EH (cell line): ENCODE results near the gene THSD7B.
"Not testable (repeated sequence)": the region's sequence is repeated elsewhere in the genome, so short reads cannot be mapped to it uniquely, and the experiment has no call there.

Experiments used
- DNase-seq: peaks from one replicate; pipeline ENCODE4 v3.0.0-alpha.2; 2015; ENCODE audit warnings: low read depth

THSD7B gene

DNA sequence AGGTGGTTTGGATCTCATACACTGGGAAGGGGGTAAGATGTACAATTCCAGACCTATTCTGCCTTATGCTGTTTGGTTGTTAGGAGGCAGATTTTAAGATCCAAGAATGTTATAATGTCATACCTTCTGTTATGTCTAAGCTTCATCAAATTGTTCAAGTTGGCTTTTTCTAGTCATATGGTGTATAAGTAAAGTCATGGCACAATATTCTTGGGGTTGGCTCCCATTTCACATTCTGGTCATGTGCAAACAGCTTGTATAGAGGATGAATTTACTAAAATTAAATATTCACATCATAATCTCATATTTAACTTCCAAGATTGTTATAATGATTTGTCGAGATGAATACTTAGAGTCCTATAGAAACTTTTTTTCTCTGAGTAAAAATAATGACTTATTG, 774.0 kb downstream of the THSD7B start:
- DNase-seq, result no peak

DNA sequence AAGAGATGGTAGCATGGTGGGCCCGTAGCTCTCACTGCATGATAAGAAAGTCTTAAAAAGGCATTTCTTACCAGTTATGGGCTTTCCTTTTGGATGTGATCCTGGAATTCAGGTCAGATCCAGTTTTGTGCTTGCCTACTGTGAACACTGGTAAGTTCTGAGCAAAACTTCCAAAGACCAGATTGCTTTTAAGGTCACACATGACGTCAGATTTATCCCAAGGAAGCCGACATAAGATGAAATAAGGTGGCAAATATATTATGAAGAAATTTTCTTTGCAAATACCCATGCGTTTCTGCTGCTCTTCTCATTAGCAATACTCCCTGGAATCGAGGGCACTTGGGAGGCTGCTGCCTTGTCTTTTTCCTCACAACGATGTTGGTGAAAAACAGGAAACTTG, 782.5 kb downstream of the THSD7B start:
- DNase-seq, result no peak

- no peak for DNase-seq
Measured at GRCh38 chr2:137566387-137566786, 801.0 kb downstream of the THSD7B start.

GRCh38 chr2:137570484-137570883, 805.1 kb downstream of the THSD7B start:
- no peak for DNase-seq

- not testable (repeated sequence) for DNase-seq
Measured at GRCh38 chr2:137587834-137588233, 822.5 kb downstream of the THSD7B start.

GRCh38 chr2:137588578-137588977, 823.2 kb downstream of the THSD7B start:
- DNase-seq, result not testable (repeated sequence)

- DNase-seq, result no peak
Measured at GRCh38 chr2:137590102-137590501, 824.8 kb downstream of the THSD7B start.

GRCh38 chr2:137607722-137608318, 842.5 kb downstream of the THSD7B start:
- no peak for DNase-seq

DNA sequence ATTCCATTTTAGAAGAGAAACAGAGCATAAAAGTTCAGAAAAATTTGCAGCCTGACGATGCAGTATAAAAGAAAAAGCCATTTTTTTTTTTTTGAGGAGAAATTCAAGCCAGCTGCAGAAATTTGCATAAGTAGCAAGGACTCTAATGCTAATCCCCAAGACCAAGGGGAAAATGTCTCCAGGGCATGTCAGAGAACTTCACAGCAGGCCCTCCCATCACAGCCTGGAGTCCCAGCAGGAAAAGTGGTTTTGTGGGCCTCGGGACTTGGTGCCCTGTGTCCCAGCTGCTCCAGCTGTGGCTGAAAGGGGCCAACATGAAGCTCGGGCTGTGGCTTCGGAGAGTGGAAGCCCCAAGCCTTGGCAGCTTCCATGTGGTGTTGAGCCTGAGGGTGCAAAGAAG, 873.6 kb downstream of the THSD7B start:
- no peak for DNase-seq

GRCh38 chr2:137644731-137645130, 879.4 kb downstream of the THSD7B start:
- no peak for DNase-seq

DNA sequence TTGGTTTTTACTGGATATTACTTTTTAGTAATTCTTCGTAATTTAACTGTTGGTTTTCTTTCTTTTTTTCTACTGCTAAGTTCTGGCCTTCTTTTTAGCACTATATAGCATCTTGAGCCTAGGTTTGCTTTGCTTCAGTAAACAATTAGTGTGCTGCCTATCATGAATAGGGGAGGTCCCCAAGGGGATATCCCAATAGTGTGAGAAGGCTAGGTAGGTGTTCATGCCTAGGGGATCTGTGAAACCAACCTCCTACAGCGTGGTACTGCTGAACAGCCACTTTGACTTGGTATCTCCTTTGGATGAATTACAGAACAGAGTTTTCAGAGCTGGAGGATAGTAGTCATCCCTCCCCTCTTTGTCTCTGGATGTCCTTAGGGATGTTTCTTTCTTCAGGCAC, 888.7 kb downstream of the THSD7B start:
- no peak for DNase-seq

- DNase-seq, result no peak
Measured at GRCh38 chr2:137655814-137656213, 890.5 kb downstream of the THSD7B start.

DNA sequence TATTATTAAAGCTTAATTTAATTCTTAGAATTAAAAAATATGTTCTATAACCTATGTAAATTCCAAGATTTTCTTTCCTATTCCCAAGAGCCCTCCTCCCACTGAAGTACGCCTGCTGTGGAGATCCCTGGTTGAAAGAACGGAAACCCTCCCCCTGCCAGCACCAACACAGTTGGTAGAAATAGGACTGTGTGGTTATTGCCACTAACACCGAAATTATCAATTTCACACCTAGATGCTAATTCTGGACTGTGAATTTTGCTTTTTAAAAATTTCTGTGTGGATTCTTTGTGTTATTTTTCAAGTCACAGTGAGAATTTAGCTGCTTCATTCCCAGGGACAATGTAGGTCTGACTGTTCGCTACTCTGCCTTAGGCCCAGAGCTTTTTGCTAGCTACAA, 893.1 kb downstream of the THSD7B start:
- no peak for DNase-seq

DNA sequence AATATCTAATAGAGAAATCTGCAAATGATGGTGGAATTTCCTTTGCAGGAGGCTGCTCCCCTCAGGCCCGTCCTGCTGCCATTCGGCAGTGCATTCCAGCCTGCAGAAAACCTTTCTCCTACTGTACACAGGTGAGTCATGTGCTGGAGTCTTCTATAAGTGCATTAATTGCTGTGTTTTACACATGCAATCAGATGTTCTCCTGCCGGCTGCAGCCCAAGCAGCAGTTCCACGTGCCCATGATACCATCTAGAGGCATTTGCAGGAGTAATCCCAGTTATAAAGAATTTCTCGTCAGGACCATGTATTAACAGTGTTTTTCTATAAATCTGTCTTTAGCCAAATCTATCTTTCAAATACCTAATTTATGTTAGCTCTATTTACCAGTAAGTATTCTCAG, 894.3 kb downstream of the THSD7B start:
- peak; percentile 4 for DNase-seq

DNA sequence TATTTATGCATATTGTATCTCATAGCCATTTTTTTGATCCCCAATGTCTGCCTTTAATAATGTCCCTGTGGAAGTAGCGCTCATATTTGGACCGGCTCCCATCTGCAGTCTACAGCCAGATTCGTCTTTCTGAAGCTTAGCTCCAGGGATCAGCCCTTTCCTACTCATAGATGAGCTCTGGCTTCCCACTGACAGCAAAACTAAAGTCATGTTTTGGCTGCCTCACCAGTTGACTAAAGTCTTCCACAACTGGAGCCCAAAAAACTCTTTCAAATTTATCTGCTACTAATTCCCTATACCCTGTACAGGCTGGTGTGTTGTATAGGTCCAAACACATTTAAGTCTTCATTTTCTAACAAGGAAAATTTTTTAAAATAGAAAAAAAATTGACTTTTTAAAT, 904.8 kb downstream of the THSD7B start:
- DNase-seq, result no peak

GRCh38 chr2:137672989-137673552, 907.7 kb downstream of the THSD7B start:
- DNase-seq, result no peak

GRCh38 chr2:137674991-137675390, 909.6 kb downstream of the THSD7B start:
- DNase-seq, result no peak

GRCh38 chr2:137675584-137676327, 910.4 kb downstream of the THSD7B start:
- DNase-seq, result no peak

GRCh38 chr2:137676346-137676745, 911.0 kb downstream of the THSD7B start:
- no peak for DNase-seq

GRCh38 chr2:137677466-137677865, 912.1 kb downstream of the THSD7B start:
- DNase-seq, result no peak

GRCh38 chr2:137689549-137689948, 924.2 kb downstream of the THSD7B start:
- DNase-seq, result no peak

- no peak for DNase-seq
Measured at GRCh38 chr2:137693534-137693933, 928.2 kb downstream of the THSD7B start.

- no peak for DNase-seq
Measured at GRCh38 chr2:137696916-137697315, 931.6 kb downstream of the THSD7B start.

GRCh38 chr2:137700250-137700649, 934.9 kb downstream of the THSD7B start:
- not testable (repeated sequence) for DNase-seq
